Neural progenitor cell (in vitro differentiated cells): ENCODE data around the gene KCMF1. TPM values are rescaled to one million over a fixed set of nuclear protein-coding genes. Genes with fewer than 3 reads are reported as not detected.
A peak's percentile ranks its signal among the peaks of the same experiment; 100 is the strongest.

ENCODE experiments used
- DNase-seq: peaks from one replicate; pipeline ENCODE4 v3.0.0-alpha.2; 2016; ENCODE audit warnings: low spot score
- H2AFZ ChIP-seq: fragments of 200-600 bp; sonication (generic); replicated peaks from 2 replicates; pipeline ENCODE4 v1.6.1; 2016; ENCODE audit warnings: antibody characterized with exemption
- H3F3A ChIP-seq: fragments of 200-600 bp; sonication (generic); 2 replicates; pipeline ENCODE4 v1.6.1; 2016; ENCODE audit warnings: antibody characterized with exemption, low read depth
- H3K27ac ChIP-seq: fragments of 200-600 bp; sonication (generic); 2 replicates; pipeline ENCODE4 v1.5.1; 2016; ENCODE audit warnings: mild to moderate bottlenecking
- H3K27me3 ChIP-seq: fragments of 200-600 bp; sonication (generic); 2 replicates; pipeline ENCODE4 v1.6.1; 2016; ENCODE audit warnings: mild to moderate bottlenecking, moderate library complexity
- H3K36me3 ChIP-seq: fragments of 200-600 bp; sonication (generic); 2 replicates; pipeline ENCODE4 v1.5.1; 2016
- H3K4me1 ChIP-seq: fragments of 200-600 bp; sonication (generic); 2 replicates; pipeline ENCODE4 v1.6.1; 2016; ENCODE audit warnings: mixed run types
- H3K4me2 ChIP-seq: fragments of 200-600 bp; sonication (generic); 2 replicates; pipeline ENCODE4 v1.6.1; 2016
- H3K4me3 ChIP-seq: fragments of 200-600 bp; sonication (generic); 2 replicates; pipeline ENCODE4 v1.5.1; 2016
- H3K79me2 ChIP-seq: fragments of 200-600 bp; sonication (generic); 2 replicates; pipeline ENCODE4 v1.6.1; 2016; ENCODE audit warnings: low read depth
- H3K9ac ChIP-seq: fragments of 200-600 bp; sonication (generic); 2 replicates; pipeline ENCODE4 v1.6.1; 2016
- H3K9me3 ChIP-seq: fragments of 200-600 bp; sonication (generic); 2 replicates; pipeline ENCODE4 v1.5.1; 2016; ENCODE audit warnings: low read depth
- H4K20me1 ChIP-seq: fragments of 200-600 bp; sonication (generic); 2 replicates; pipeline ENCODE4 v1.6.1; 2016; ENCODE audit warnings: low read depth
- H3K27ac Mint-ChIP-seq: 3 replicates; pipeline ENCODE4 v1.8.0; 2021; ENCODE audit warnings: mixed read lengths
- H3K27me3 Mint-ChIP-seq: 2 replicates; pipeline ENCODE4 v1.8.0; 2022; ENCODE audit warnings: low read depth, mild to moderate bottlenecking, inconsistent platforms, moderate library complexity, mixed read lengths; ENCODE audit not compliant: insufficient read depth
- H3K36me3 Mint-ChIP-seq: 3 replicates; pipeline ENCODE4 v1.8.0; 2021; ENCODE audit warnings: mixed read lengths
- H3K4me1 Mint-ChIP-seq: 3 replicates; pipeline ENCODE4 v1.8.0; 2021; ENCODE audit warnings: mixed read lengths
- H3K4me3 Mint-ChIP-seq: 3 replicates; pipeline ENCODE4 v1.8.0; 2021; ENCODE audit warnings: mild to moderate bottlenecking, moderate library complexity, mixed read lengths
- H3K9me3 Mint-ChIP-seq: 3 replicates; pipeline ENCODE4 v1.8.0; 2020; ENCODE audit warnings: mixed read lengths
- EZH2 ChIP-seq: fragments of 200-600 bp; sonication (generic); IDR thresholded peaks from 2 replicates; pipeline ENCODE4 v1.6.1; 2017; ENCODE audit warnings: antibody characterized with exemption, mild to moderate bottlenecking, moderate library complexity
- EZH2phosphoT487 ChIP-seq: fragments of 200-600 bp; sonication (generic); IDR thresholded peaks from 2 replicates; pipeline ENCODE4 v1.6.1; 2017; ENCODE audit warnings: antibody characterized with exemption
- total RNA-seq: library from RNA; depleted of rRNA; stranded (reverse); fragments of >200 nt; gene quantifications from 2 replicates; pipeline ENCODE4 v1.2.3, GENCODE V29; 2015; ENCODE audit warnings: low replicate concordance
- TF ChIP-seq, protein P1 (sequence below): fragments of 200-600 bp; sonication (generic); IDR thresholded peaks from 2 replicates; pipeline ENCODE4 v1.5.1; 2017; ENCODE audit warnings: antibody characterized with exemption, mild to moderate bottlenecking

The KCMF1 gene
- total RNA-seq, 1 donor from 2014 or later = 99.7 TPM

DNA sequence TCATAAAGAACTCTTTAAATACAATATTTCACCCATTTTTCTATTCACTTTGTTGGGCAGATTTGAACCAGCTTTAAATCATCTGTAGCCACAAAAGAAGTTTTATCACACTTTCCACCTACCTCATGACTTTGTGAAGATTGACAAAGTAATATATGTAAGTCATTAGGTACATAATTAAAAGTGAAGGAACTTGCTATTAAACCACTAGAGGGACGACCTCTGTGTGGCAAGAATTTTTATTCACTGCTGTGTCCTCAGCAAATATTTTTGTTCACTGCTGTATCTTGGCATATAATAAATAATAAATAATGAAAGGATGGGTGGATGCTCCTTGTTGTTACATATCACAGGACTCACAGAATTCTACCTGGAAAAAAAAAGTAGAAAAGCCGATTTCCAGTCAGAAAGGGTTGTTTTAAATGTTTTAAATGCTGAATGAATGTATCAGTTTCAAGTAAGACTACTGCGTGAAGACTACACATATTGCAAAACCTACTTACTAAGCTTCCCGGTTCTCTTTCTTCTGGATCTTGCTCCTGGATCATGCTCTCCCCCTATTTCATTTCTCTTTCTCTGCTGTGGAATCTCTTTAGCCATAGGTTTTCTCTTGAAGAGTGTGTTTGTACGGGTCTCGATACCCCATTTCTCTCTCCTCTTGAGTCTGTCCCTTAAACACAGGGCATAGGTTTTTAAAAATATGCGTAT, 44.8 kb downstream of the KCMF1 start:
- Mint-ChIP-seq H3K27ac (no peak overlapping the region), H3K4me3 (no peak overlapping the region), H3K4me1 (peaks cover 31% of the 10 kb centered on the region), H3K27me3 (no peaks in the 10 kb centered on the region), H3K36me3 (peaks cover 13% of the 10 kb centered on the region), H3K9me3 (peaks cover under 1% of the 10 kb centered on the region)
- no peaks in the 10 kb centered on the region for H3K27me3 ChIP-seq
- peaks cover 84% of the 10 kb centered on the region for H4K20me1 ChIP-seq
- peak overlapping the region; percentile 60 for H3K27ac ChIP-seq
- peaks cover 7% of the 10 kb centered on the region for H3K4me1 ChIP-seq
- no peak for DNase-seq
- no peak overlapping the region for H3K9ac ChIP-seq
- TF ChIP-seq, protein P1, sequence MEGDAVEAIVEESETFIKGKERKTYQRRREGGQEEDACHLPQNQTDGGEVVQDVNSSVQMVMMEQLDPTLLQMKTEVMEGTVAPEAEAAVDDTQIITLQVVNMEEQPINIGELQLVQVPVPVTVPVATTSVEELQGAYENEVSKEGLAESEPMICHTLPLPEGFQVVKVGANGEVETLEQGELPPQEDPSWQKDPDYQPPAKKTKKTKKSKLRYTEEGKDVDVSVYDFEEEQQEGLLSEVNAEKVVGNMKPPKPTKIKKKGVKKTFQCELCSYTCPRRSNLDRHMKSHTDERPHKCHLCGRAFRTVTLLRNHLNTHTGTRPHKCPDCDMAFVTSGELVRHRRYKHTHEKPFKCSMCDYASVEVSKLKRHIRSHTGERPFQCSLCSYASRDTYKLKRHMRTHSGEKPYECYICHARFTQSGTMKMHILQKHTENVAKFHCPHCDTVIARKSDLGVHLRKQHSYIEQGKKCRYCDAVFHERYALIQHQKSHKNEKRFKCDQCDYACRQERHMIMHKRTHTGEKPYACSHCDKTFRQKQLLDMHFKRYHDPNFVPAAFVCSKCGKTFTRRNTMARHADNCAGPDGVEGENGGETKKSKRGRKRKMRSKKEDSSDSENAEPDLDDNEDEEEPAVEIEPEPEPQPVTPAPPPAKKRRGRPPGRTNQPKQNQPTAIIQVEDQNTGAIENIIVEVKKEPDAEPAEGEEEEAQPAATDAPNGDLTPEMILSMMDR = peak; percentile 15
- no peak for TF ChIP-seq EZH2
- H3K4me3 ChIP-seq = no peak overlapping the region
- H2AFZ ChIP-seq = no peak overlapping the region
- no peaks in the 10 kb centered on the region for H3K9me3 ChIP-seq
- peaks cover 18% of the 10 kb centered on the region for H3F3A ChIP-seq
- no peak overlapping the region for H3K4me2 ChIP-seq
- H3K36me3 ChIP-seq = no peaks in the 10 kb centered on the region
- H3K79me2 ChIP-seq = peaks cover 98% of the 10 kb centered on the region

DNA sequence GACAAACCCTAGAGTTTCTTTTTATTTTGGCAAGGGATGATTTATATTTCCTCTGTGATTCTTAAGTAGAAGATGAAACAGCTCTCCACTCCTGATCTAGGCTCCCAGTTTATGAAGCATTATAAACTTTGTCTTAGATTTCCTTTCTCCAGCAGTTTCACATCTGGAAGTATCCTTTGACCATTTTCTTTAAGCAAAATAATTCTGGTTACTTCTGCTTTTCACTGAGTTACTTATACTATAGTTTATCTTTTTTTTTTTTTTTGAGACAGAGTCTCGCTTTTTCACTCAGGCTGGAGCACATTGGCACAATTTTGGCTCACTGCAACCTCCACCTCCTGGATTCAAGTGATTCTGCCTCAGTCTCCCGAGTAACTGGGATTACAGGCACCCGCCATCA, 45.5 kb downstream of the KCMF1 start:
- H4K20me1 ChIP-seq = peaks cover 85% of the 10 kb centered on the region
- peaks cover 18% of the 10 kb centered on the region for H3F3A ChIP-seq
- no peaks in the 10 kb centered on the region for H3K27me3 Mint-ChIP-seq
- no peak overlapping the region for H3K4me2 ChIP-seq
- H3K4me1 ChIP-seq = peaks cover 7% of the 10 kb centered on the region
- peaks cover 98% of the 10 kb centered on the region for H3K79me2 ChIP-seq
- no peak overlapping the region for H3K4me3 Mint-ChIP-seq
- no peak overlapping the region for H3K27ac ChIP-seq
- H3K36me3 Mint-ChIP-seq = peaks cover 12% of the 10 kb centered on the region
- no peak overlapping the region for H3K9ac ChIP-seq
- no peaks in the 10 kb centered on the region for H3K36me3 ChIP-seq
- no peak overlapping the region for H3K4me3 ChIP-seq
- H3K27me3 ChIP-seq = no peaks in the 10 kb centered on the region
- no peaks in the 10 kb centered on the region for H3K9me3 ChIP-seq
- peaks cover 31% of the 10 kb centered on the region for H3K4me1 Mint-ChIP-seq
- no peak overlapping the region for H3K27ac Mint-ChIP-seq
- no peak for DNase-seq
- peaks cover 4% of the 10 kb centered on the region for H3K9me3 Mint-ChIP-seq
- TF ChIP-seq, protein P1 = no peak
- TF ChIP-seq EZH2phosphoT487 = no peak
- no peak for TF ChIP-seq EZH2
- H2AFZ ChIP-seq = no peak overlapping the region

DNA sequence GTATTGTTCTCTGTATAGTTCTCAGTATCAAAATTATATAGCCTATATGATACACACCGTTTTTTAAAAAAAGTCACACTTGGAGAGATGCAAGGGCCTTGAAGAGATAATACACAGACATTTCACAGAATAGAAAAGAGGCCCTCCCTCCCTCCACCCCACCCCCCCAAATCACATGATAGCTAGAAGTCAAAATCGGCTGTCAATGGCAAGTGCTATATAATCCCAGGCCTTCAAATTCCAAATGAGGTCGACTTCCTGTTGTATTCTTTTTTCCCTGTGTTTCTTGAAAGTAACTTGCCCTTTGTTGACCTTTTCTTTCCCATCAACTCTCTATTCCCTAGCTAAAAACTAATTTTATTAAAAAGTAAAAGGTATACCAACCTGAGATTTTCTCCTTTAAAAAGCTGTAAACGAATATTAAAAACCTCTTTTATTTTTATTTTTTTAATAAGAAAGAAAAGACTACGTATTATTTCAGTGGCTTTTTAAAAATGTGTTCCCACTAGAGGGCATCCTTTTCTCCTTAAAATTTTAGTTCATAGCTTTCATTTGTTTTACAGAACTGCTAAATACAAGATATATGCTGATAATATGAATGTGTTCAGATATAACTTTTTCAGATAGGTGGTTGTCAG, 46.6 kb downstream of the KCMF1 start:
- no peak overlapping the region for H3K9ac ChIP-seq
- Mint-ChIP-seq H3K27me3 (no peaks in the 10 kb centered on the region), H3K27ac (peak overlapping the region; percentile 50), H3K4me3 (no peak overlapping the region), H3K4me1 (peaks cover 31% of the 10 kb centered on the region), H3K9me3 (peaks cover 11% of the 10 kb centered on the region), H3K36me3 (peaks cover 14% of the 10 kb centered on the region)
- DNase-seq = no peak
- H4K20me1 ChIP-seq = peaks cover 74% of the 10 kb centered on the region
- peaks cover 18% of the 10 kb centered on the region for H3F3A ChIP-seq
- no peak overlapping the region for H3K4me2 ChIP-seq
- peaks cover 98% of the 10 kb centered on the region for H3K79me2 ChIP-seq
- H3K27ac ChIP-seq = peak overlapping the region; percentile 44
- H3K36me3 ChIP-seq = no peaks in the 10 kb centered on the region
- no peak overlapping the region for H3K4me3 ChIP-seq
- H3K9me3 ChIP-seq = no peaks in the 10 kb centered on the region
- no peak for TF ChIP-seq EZH2
- TF ChIP-seq, protein P1 = peak; percentile 56
- peaks cover 7% of the 10 kb centered on the region for H3K4me1 ChIP-seq
- H3K27me3 ChIP-seq = no peaks in the 10 kb centered on the region
- no peak overlapping the region for H2AFZ ChIP-seq
